Astrocyte (in vitro differentiated cells and primary cell): ENCODE results near the gene TMEM94. TPM values are rescaled to one million over a fixed set of nuclear protein-coding genes. Genes with fewer than 3 reads are reported as not detected.

ENCODE experiments used
- DNase-seq: peaks from one replicate; pipeline ENCODE4 v3.0.0-alpha.2; 2010; ENCODE audit warnings: low read depth
- FAIRE-seq: peaks from 2 replicates; lab custom pipeline; 2011; peaks lifted over from hg19 to GRCh38; lab: Jason Lieb, UNC
- H2AFZ ChIP-seq: 2 replicates; pipeline ENCODE4 v1.6.0; 2012; ENCODE audit warnings: low read depth, low read length, inconsistent platforms
- H3K27ac ChIP-seq: 2 replicates; pipeline ENCODE4 v1.5.1; 2011; ENCODE audit warnings: low read depth, low read length, inconsistent platforms
- H3K27me3 ChIP-seq: 2 replicates; pipeline ENCODE4 v1.6.0; 2011; ENCODE audit warnings: low read length, inconsistent platforms; ENCODE audit not compliant: insufficient read depth
- H3K36me3 ChIP-seq: 2 replicates; pipeline ENCODE4 v1.5.1; 2011; ENCODE audit warnings: low read length, inconsistent platforms; ENCODE audit not compliant: insufficient read depth
- H3K4me1 ChIP-seq: 2 replicates; pipeline ENCODE4 v1.5.1; 2011; ENCODE audit warnings: low read length, inconsistent platforms; ENCODE audit not compliant: insufficient read depth
- H3K4me2 ChIP-seq: 2 replicates; pipeline ENCODE4 v1.6.0; 2012; ENCODE audit warnings: low read length, inconsistent platforms
- H3K4me3 ChIP-seq: 2 replicates; pipeline ENCODE4 v1.5.1; 2011; ENCODE audit warnings: low read depth, mild to moderate bottlenecking, low read length, inconsistent platforms; ENCODE audit not compliant: insufficient read depth
- H3K79me2 ChIP-seq: 2 replicates; pipeline ENCODE4 v1.6.0; 2012; ENCODE audit warnings: mild to moderate bottlenecking, low read length, inconsistent platforms; ENCODE audit not compliant: insufficient read depth
- H3K9ac ChIP-seq: 2 replicates; pipeline ENCODE4 v1.6.0; 2012; ENCODE audit warnings: mild to moderate bottlenecking, low read length, inconsistent platforms
- H3K9me3 ChIP-seq: 2 replicates; pipeline ENCODE4 v1.5.1; 2012; ENCODE audit warnings: low read depth, mild to moderate bottlenecking, low read length, inconsistent platforms; ENCODE audit not compliant: insufficient read depth
- H4K20me1 ChIP-seq: 2 replicates; pipeline ENCODE4 v1.6.0; 2012; ENCODE audit warnings: low read length, inconsistent platforms; ENCODE audit not compliant: insufficient read depth
- H3K27ac Mint-ChIP-seq: one replicate; pipeline ENCODE4 v1.8.0; 2021; ENCODE audit warnings: mild to moderate bottlenecking, mixed read lengths; ENCODE audit not compliant: unreplicated experiment
- H3K27me3 Mint-ChIP-seq: one replicate; pipeline ENCODE4 v1.8.0; 2021; ENCODE audit warnings: low read depth, mixed read lengths; ENCODE audit not compliant: unreplicated experiment
- H3K36me3 Mint-ChIP-seq: one replicate; pipeline ENCODE4 v1.8.0; 2021; ENCODE audit warnings: low read depth, mixed read lengths; ENCODE audit not compliant: unreplicated experiment
- H3K4me1 Mint-ChIP-seq: one replicate; pipeline ENCODE4 v1.8.0; 2021; ENCODE audit warnings: low read depth, mixed read lengths; ENCODE audit not compliant: unreplicated experiment
- H3K4me3 Mint-ChIP-seq: one replicate; pipeline ENCODE4 v1.8.0; 2021; ENCODE audit warnings: mild to moderate bottlenecking, moderate library complexity, mixed read lengths; ENCODE audit not compliant: unreplicated experiment
- H3K9me3 Mint-ChIP-seq: one replicate; pipeline ENCODE4 v1.8.0; 2021; ENCODE audit warnings: mild to moderate bottlenecking, mixed read lengths; ENCODE audit not compliant: unreplicated experiment
- EZH2 ChIP-seq: IDR thresholded peaks from 2 replicates; pipeline ENCODE4 v1.6.1; 2012; ENCODE audit warnings: mild to moderate bottlenecking, low read length, inconsistent platforms; ENCODE audit not compliant: insufficient read depth
- total RNA-seq: library from RNA; stranded (reverse); gene quantifications from 2 replicates; pipeline ENCODE4 v1.2.1, GENCODE V29; 2021
- TF ChIP-seq, protein P1 (sequence below): IDR thresholded peaks from 2 replicates; pipeline ENCODE4 v1.5.1; 2011; ENCODE audit warnings: low read depth, mild to moderate bottlenecking, inconsistent platforms, low read length, moderate library complexity; ENCODE audit not compliant: insufficient read depth

Gene TMEM94
- total RNA-seq, 1 donor from 2014 or later: 52.4 TPM

DNA sequence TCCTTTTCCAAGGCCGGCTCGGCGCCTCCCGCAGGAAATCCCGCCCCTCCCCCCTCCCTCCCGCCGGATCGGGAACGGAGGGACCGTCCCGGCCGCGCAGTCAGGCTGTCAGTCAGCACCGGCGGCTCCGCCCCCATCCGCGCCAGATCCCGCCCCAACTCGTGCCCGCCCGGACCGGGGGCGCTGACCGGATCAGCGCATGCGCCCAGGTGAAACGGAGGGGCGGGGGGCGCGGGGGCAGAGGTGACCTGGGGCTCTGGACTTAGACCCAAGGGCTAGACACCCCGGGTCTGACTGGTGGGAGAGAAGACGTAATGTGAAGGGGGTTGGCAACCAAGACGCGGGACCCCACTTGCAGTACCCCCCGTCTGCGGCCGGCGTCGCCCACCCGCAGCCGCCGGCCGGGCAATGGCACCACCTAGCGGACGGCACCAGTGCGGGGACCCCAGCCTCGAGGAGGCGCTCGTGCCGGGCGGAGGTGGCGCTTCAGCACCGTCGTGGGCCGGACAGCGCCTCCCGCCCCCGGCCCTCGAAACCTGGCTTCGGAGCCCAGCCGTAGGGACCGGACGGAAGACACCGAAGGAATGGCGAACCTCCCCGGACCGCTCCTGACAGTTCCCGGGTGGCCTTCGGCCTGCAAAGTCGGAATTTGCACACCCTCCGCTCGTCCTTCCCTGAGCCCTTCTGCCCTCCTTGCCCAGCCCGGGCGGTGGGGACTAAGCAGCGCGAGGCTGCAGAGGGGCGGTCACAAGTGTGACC is 59.2 kb downstream of the TMEM94 start, which contains the start of gene CASKIN2:
Gene CASKIN2, minus strand, starts transcription at position 42 of the 759 bp plus-strand sequence. CDS start 1,733 bp downstream, outside the sequence.
- H3K9me3 Mint-ChIP-seq: peaks cover 4% of the 10 kb centered on the region
- H3K4me3 ChIP-seq: peak within 1 kb of the TSS; percentile 70
- peak within 1 kb of the TSS; percentile 84 for H3K9ac ChIP-seq
- H2AFZ ChIP-seq: peak within 1 kb of the TSS; percentile 98
- peaks cover 6% of the 10 kb centered on the region for H3K4me1 Mint-ChIP-seq
- H3K36me3 Mint-ChIP-seq: peaks cover 10% of the 10 kb centered on the region
- no peak for TF ChIP-seq EZH2
- TF ChIP-seq, protein P1, sequence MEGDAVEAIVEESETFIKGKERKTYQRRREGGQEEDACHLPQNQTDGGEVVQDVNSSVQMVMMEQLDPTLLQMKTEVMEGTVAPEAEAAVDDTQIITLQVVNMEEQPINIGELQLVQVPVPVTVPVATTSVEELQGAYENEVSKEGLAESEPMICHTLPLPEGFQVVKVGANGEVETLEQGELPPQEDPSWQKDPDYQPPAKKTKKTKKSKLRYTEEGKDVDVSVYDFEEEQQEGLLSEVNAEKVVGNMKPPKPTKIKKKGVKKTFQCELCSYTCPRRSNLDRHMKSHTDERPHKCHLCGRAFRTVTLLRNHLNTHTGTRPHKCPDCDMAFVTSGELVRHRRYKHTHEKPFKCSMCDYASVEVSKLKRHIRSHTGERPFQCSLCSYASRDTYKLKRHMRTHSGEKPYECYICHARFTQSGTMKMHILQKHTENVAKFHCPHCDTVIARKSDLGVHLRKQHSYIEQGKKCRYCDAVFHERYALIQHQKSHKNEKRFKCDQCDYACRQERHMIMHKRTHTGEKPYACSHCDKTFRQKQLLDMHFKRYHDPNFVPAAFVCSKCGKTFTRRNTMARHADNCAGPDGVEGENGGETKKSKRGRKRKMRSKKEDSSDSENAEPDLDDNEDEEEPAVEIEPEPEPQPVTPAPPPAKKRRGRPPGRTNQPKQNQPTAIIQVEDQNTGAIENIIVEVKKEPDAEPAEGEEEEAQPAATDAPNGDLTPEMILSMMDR: peak; percentile 71
- peaks cover 41% of the 10 kb centered on the region for H3K79me2 ChIP-seq
- peaks cover 24% of the 10 kb centered on the region for H3K4me1 ChIP-seq
- no peak within 1 kb of the TSS for H3K27ac Mint-ChIP-seq
- DNase-seq (peak; percentile 65), FAIRE-seq (no peak)
- H3K9me3 ChIP-seq: no peaks in the 10 kb centered on the region
- peak within 1 kb of the TSS; percentile 56 for H3K27ac ChIP-seq
- H4K20me1 ChIP-seq: peaks cover 55% of the 10 kb centered on the region
- H3K27me3 Mint-ChIP-seq: no peaks in the 10 kb centered on the region
- H3K4me2 ChIP-seq: peak within 1 kb of the TSS; percentile 100
- peak within 1 kb of the TSS; percentile 83 for H3K4me3 Mint-ChIP-seq
- no peaks in the 10 kb centered on the region for H3K27me3 ChIP-seq
- no peaks in the 10 kb centered on the region for H3K36me3 ChIP-seq

- no peak for FAIRE-seq
- peak; percentile 62 for DNase-seq
- H2AFZ ChIP-seq: peak within 1 kb of the TSS; percentile 98
- peaks cover 4% of the 10 kb centered on the region for H3K9me3 Mint-ChIP-seq
- H3K4me1 ChIP-seq: peaks cover 24% of the 10 kb centered on the region
- H3K36me3 Mint-ChIP-seq: peaks cover 10% of the 10 kb centered on the region
- H3K4me3 ChIP-seq: peak within 1 kb of the TSS; percentile 70
- H3K27ac ChIP-seq: peak within 1 kb of the TSS; percentile 56
- no peaks in the 10 kb centered on the region for H3K27me3 ChIP-seq
- peaks cover 39% of the 10 kb centered on the region for H3K79me2 ChIP-seq
- H3K27me3 Mint-ChIP-seq: no peaks in the 10 kb centered on the region
- peak within 1 kb of the TSS; percentile 84 for H3K9ac ChIP-seq
- H3K4me3 Mint-ChIP-seq: peak within 1 kb of the TSS; percentile 87
- TF ChIP-seq, protein P1: no peak
- no peak for TF ChIP-seq EZH2
- H3K27ac Mint-ChIP-seq: no peak within 1 kb of the TSS
- peak within 1 kb of the TSS; percentile 100 for H3K4me2 ChIP-seq
- peaks cover 6% of the 10 kb centered on the region for H3K4me1 Mint-ChIP-seq
- no peaks in the 10 kb centered on the region for H3K9me3 ChIP-seq
- no peaks in the 10 kb centered on the region for H3K36me3 ChIP-seq
- H4K20me1 ChIP-seq: peaks cover 49% of the 10 kb centered on the region
Measured at GRCh38 chr17:75516255-75516618, 59.8 kb downstream of the TMEM94 start, which contains the start of gene TSEN54. Gene TSEN54, plus strand, starts transcription at chr17:75516528. Its CDS starts 33 bp downstream, at chr17:75516561.
